NOMO-1 treated with dmso at 0.1 percent for 144 hours (cell line): ENCODE results near the gene PIGW.

Source experiments
- DNase-seq: peaks from one replicate; lab custom pipeline; 2025; ENCODE audit not compliant: unreplicated experiment; lab: John Stamatoyannopoulos, UW

PIGW gene, protein sequence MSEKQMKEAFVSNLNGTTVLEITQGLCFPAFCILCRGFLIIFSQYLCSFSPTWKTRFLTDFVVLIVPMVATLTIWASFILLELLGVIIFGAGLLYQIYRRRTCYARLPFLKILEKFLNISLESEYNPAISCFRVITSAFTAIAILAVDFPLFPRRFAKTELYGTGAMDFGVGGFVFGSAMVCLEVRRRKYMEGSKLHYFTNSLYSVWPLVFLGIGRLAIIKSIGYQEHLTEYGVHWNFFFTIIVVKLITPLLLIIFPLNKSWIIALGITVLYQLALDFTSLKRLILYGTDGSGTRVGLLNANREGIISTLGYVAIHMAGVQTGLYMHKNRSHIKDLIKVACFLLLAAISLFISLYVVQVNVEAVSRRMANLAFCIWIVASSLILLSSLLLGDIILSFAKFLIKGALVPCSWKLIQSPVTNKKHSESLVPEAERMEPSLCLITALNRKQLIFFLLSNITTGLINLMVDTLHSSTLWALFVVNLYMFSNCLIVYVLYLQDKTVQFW

GRCh38 chr17:36534840-36535668 is at the start of gene PIGW, which contains the start of gene MYO19:
Gene PIGW, plus strand, starts transcription at chr17:36534987. Its CDS starts 2,115 bp downstream, at chr17:36537102.
Gene MYO19, minus strand, starts transcription at chr17:36534868. Its CDS starts 2,330 bp downstream, at chr17:36532538.
- DNase-seq: peak; percentile 88

DNA sequence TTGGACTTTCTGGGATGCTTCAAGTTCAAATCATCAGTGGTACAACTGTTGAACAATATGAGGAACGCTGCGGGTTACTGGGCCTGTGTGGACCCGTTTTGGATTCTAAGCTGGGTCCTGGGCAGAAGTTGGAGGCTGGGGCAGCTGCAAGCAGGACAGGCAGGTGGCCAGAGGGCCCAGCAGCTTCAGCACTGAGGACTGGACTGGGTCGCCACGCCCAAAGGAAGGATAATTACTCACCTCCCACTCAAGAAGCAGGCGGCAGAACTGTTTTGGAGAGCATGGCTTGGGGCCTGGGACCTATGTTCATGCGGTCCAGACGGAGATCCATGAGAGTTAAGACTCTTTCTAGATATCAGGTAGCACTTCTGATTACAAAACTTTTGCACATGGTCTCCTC is 49.8 kb upstream of the PIGW start:
- DNase-seq: no peak

DNA sequence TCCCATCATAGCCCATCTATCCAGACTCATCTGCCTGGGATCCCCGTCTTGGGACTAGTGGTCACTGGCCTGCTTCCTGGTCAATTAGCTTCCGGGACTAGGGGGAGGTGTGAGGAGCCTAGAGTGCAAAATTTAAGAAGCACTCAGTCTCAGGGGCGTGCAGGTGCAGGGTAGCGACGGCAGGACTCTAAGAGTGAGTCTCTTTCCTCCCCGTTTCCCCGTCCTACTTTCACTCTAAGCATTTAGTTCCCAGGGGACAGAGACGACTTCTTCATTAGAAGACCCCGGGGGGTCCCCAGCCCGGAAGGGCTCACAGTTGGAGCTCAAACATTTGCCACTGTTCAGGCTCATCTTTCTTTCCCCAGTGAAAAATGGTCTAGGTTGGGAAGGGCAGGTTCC is 49.0 kb upstream of the PIGW start:
- no peak for DNase-seq

DNA sequence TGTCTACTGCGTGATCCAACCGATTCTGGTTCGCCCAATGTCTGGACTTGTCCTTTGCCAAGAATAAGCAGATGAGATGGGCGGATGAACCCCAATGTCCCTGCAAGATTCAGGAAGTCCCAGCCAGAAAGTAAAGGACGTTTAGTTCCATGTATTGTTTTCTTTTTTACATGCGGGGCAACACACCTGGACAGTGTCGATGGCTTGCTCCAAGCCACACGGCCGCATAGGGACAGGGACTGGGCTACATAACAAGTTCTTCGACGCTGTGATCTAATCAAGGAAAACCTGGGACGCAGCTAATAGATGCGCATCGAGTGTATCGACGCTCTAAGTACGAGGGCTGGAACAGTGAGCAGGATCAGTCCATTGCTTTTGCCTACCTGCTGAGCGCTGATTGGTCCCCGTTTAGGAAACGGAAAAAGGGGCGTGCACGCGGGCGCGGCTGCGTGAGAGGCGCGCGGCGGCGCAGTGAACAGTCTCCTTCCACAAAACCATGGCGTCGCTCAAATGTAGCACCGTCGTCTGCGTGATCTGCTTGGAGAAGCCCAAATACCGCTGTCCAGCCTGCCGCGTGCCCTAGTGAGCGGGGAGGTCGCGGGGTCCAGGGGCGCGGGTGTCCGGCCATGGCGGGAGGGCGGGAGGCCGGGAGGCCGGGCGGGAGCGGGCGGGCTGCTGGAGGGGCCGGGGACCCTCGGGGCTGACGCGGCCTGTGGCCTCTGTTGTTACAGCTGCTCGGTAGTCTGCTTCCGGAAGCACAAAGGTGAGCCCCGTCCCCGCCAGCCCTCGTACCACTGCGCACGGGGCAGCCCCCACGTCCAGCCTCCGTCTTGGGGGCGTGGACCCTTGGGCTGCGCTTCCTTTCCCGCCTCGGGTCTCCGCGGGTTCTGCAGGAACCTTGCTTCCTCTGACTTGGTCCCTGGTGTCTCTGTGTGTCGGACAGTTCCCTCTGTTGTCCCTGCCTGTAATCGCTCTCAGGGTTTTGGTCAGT is 48.3 kb upstream of the PIGW start, which contains the start of gene ZNHIT3:
ZNHIT3 (plus strand) TSS at position 478 of the 991 bp plus-strand sequence; CDS start at position 497, 19 bp downstream.
- DNase-seq: peak; percentile 90

DNA sequence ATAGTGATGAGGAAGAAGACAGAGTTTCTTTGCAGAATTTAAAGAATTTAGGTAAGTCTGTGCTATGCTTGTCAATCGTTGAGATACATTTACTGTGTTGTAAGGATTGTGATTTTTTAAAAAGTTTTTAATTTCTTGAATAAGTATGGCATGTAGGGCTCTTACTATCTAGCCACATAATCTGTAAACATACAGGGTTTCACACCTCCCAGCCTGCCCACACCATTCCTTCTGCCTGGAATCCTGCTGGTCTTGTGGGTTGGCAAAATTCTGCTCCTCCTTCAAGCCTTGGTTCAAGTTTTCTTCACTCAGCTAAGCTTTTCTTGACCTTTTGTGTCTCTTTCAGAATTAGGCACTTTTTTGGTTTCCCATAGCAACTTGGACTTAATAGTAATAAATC is 40.8 kb upstream of the PIGW start:
- DNase-seq: no peak

GRCh38 chr17:36494674-36495073 is 40.1 kb upstream of the PIGW start:
- DNase-seq: no peak

- DNase-seq: no peak
Measured at GRCh38 chr17:36495076-36495578, 39.7 kb upstream of the PIGW start.

- DNase-seq: no peak
Measured at GRCh38 chr17:36496018-36496789, 38.6 kb upstream of the PIGW start.

- no peak for DNase-seq
Measured at GRCh38 chr17:36498155-36498554, 36.6 kb upstream of the PIGW start.

GRCh38 chr17:36498560-36499300 is 36.1 kb upstream of the PIGW start:
- no peak for DNase-seq

DNA sequence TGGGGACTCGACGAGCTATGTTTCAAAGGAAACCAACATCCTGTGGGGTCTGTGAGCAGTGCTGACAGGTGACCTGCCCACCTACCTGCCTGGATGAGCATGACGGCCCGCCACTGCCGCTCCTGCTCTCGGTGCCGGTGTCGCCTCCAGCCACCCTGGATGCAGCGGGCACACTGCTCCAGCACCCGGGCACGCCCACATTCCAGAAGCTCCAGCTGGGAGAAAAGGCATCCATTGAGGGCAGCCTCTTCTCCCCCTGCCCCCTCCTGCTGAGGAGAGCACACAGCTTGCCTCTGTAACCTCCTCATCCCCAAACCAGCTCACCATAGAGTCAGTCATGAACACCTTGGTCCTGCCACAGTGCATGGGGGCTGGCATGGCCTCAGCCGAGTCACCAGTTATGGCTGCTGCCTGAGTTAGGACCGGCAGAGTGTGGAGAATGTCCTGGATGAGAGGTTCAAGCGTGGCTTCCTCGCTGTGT is 34.0 kb upstream of the PIGW start:
- DNase-seq: no peak

- no peak for DNase-seq
Measured at GRCh38 chr17:36501351-36501750, 33.4 kb upstream of the PIGW start.

DNA sequence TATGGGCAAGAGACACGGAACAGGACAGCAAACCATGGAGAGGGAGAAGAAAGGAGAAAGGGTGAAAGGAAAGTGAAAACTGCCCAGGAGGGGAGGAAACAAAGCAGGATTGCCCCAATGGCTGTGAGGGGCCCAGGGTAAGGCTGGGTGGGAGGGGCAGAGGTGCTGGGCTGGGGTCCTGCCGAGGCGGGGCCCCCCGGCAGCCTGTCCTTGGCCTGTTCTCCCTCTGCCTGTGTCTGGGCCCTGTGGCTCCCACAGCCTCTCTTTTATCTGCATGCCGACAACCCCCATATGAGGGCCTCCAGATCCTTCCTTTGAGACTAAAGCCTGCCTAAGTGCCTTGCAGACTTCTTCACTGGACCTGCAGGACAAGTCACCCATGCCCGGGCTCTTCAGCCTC is 32.8 kb upstream of the PIGW start:
- DNase-seq: no peak

GRCh38 chr17:36503456-36504155 is 31.2 kb upstream of the PIGW start:
- no peak for DNase-seq

GRCh38 chr17:36504156-36504545 is 30.6 kb upstream of the PIGW start:
- DNase-seq: no peak

DNA sequence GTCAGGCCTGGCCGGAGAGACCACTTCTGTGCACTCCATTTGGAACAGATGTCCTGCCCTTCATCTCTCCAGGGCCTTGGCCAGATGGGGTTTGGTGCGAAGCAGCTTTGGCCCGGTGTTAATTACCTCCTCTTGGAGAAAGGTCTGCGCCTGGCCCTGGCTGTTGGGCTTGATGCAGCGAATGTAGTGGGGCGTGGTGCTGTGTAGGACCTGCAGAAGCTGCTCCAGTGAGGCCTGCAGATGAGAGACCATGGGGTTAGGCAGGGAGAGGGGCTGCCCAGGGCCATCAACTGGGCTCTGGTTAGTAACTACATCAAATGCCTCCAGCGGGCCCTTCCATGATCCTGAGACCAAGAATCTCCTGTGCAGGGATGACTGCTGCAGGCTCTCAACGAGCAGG is 29.6 kb upstream of the PIGW start:
- DNase-seq: no peak

- DNase-seq: no peak
Measured at GRCh38 chr17:36506249-36506826, 28.4 kb upstream of the PIGW start.

DNA sequence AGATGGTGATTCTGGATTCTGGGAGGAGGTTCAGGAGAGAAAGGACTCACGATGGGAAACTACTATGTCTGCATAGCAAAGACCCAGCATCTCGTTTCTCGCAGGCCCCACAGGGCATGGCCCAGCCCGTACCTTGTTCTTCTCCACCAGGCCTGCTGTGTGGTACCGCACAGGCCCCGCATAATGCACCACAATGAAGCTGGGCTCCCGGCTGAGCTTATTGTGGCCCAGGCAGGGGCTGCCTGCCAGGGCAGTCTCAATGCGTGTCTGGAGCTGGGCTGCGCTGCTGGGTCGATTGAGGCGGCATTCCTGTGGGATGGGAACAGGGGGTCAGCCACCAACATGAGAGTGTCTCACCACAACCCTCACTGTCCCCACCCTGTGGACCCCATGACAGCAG is 28.0 kb upstream of the PIGW start:
- DNase-seq: no peak
